RWPE1 (cell line): ENCODE data around the gene IKBKE.

Experiments used
- CTCF ChIA-PET: fragments of 350-600 bp; sonication (Branson Sonifier 250); formaldehyde crosslinking; extraction: SDS; loops from one replicate; lab custom pipeline; 2021; lab: Yijun Ruan, JAX
- POLR2A ChIA-PET: fragments of 400-600 bp; formaldehyde crosslinking; extraction: SDS; loops from one replicate; lab custom pipeline; 2020; ENCODE audit warnings: antibody characterized with exemption; ENCODE audit not compliant: low non-redundant PET; lab: Yijun Ruan, JAX
- DNase-seq: peaks from one replicate; pipeline ENCODE4 v3.0.0; 2012; ENCODE audit warnings: low spot score
- H3K27ac ChIP-seq: fragments of 450-650 bp; 2 replicates; pipeline ENCODE4 v1.5.1; 2017
- CTCF ChIP-seq: fragments of 450-650 bp; conservative IDR thresholded peaks from 2 replicates; pipeline ENCODE4 v1.5.1; 2017; ENCODE audit warnings: low read depth, mild to moderate bottlenecking

The IKBKE gene

DNA sequence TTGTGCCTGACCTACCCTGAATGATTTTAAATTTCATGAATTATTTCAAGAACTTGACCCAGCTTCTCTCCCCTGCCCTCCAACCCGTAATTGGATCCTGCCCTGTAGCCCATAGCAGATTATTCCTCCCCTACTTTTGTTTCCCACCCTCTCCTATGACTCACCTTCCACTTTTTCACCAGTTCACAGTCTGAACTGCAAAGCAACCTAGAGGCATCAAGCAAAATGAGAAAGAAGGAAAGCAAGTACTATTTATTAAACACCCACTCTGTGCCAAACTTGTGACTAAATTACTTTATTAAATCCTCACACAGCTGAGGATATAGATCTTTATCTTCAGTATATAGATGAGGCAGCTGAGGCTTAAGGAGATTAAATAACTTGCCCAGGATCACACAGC is 20.7 kb upstream of the IKBKE start:
- CTCF ChIA-PET, result no interaction called here
- POLR2A ChIA-PET, result no interaction called here
- DNase-seq, result no peak
- no peak for TF ChIP-seq CTCF
- H3K27ac ChIP-seq, result no peak overlapping the region

GRCh38 chr1:206450281-206450680 is 20.0 kb upstream of the IKBKE start:
- POLR2A ChIA-PET, result no interaction called here

GRCh38 chr1:206451134-206451686 is 19.1 kb upstream of the IKBKE start:
- no peak for TF ChIP-seq CTCF
- POLR2A ChIA-PET, result no interaction called here
- no peak overlapping the region for H3K27ac ChIP-seq
- CTCF ChIA-PET, result interaction anchor here (0.7 to 1.5 kb wide), 3 partner anchors 10 to 28 kb away, joined by 5 to 7 read pairs (median 7); no protein-coding TSS in a partner anchor
- no peak for DNase-seq

More at GRCh38 chr1:206450281-206450680, 20.0 kb upstream of the IKBKE start:
- DNase-seq, result no peak
- TF ChIP-seq CTCF, result no peak
- no peak overlapping the region for H3K27ac ChIP-seq
- CTCF ChIA-PET, result interaction anchor here (0.7 to 1.5 kb wide), 2 partner anchors 11 to 790 kb away, joined by 4 to 7 read pairs; no protein-coding TSS in a partner anchor

- DNase-seq, result no peak
- ChIA-PET POLR2A (no interaction called here), CTCF (interaction anchor here (0.7 kb wide), 1 partner anchor 1142 kb away, joined by 3 read pairs; no protein-coding TSS in a partner anchor)
- no peak for TF ChIP-seq CTCF
- H3K27ac ChIP-seq, result no peak overlapping the region
These were observed 17.2 kb upstream of the IKBKE start for GRCh38 chr1:206453111-206453510.

DNA sequence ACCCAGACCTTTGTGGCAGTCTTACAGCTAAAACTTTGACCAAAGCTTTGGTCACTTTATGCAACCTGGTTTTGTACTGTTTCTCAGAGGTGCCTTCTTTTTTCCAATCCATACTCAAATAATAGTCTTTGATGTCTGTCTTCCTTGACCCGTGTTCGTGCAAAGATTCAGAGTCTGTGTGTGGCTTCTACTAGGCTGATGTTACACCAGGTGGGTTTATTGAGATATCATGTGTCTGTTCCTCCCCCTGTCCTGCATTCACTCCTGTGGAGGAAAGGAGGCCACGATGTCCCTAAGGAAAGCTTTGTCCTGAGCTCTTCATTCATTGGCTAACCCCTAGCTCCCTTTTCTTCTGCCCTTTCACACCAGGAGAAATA is 15.0 kb upstream of the IKBKE start:
- POLR2A ChIA-PET, result no interaction called here
- CTCF ChIA-PET, result interaction anchor here (0.7 to 0.8 kb wide), 3 partner anchors 16 to 864 kb away, joined by 3 to 5 read pairs (median 4); no protein-coding TSS in a partner anchor
- no peak for TF ChIP-seq CTCF
- no peak for DNase-seq
- peak overlapping the region; percentile 19; the same call in 1 of the 2 replicates for H3K27ac ChIP-seq

DNA sequence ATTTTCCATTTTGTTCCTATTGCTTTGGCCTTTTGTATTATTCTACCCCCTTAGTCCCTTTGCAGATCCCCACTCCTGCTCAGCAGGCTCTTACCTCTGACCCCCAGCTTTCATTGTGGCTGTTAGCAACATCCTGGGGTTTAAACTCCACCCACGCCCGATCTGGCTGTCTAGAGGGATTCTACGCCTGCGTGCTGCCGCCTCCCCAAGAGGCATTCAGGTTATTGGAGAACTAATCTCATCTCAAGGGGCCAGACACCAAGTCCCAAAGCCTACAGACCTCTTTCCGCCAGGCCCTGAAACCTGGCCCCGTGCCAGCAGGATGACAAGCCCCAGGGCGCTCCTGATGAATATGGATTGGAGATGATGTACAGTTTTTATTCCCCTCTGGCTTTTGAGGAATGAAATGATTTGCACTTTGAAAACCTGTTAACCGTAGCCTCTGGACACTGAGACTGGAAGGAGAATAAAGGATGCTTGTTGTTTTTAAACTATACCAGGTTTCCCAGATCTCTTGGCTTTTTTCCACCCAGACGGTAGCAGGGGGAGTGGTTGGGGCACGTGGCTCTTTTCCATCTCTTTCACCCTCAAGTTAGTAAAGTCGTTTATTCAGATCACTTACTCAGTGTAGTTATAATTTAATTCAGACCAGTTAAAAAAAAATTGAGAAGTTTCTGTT is 14.5 kb upstream of the IKBKE start:
- POLR2A ChIA-PET, result no interaction called here
- CTCF ChIA-PET, result interaction anchor here (0.7 kb wide), 1 partner anchor 15 kb away, joined by 4 read pairs; no protein-coding TSS in a partner anchor
- TF ChIP-seq CTCF, result no peak
- no peak overlapping the region for H3K27ac ChIP-seq
- DNase-seq, result no peak
